Breast epithelium (tissue), 4 donors: Measurements from ENCODE around the gene MT3. TPM values are rescaled to one million over a fixed set of nuclear protein-coding genes. Genes with fewer than 3 reads are reported as not detected.

Experiments used
- DNase-seq, 2 donors: peaks; one replicate each; pipeline ENCODE4 v3.0.0-alpha.2; 2019; ENCODE audit warnings: low spot score in 2 of 2
- H3K27ac ChIP-seq, 2 donors: fragments of 200-600 bp; sonication (generic) in 1 of 2; one replicate each; pipeline ENCODE4 v1.5.1; 2016 to 2019; ENCODE audit warnings: mild to moderate bottlenecking in 1 of 2
- H3K27me3 ChIP-seq, 2 donors: fragments of 200-600 bp; sonication (generic) in 1 of 2; one replicate each; pipeline versions ENCODE4 v1.5.1 to v1.6.0; 2017 to 2019; ENCODE audit warnings: control low read depth in 1 of 2, mild to moderate bottlenecking in 1 of 2
- H3K36me3 ChIP-seq: fragments of 200-600 bp; one replicate; pipeline ENCODE4 v1.5.1; 2019
- H3K4me1 ChIP-seq, 2 donors: fragments of 200-600 bp; sonication (generic); one replicate each; pipeline ENCODE4 v1.5.1; 2016 to 2019; ENCODE audit warnings: control low read depth in 1 of 2
- H3K4me3 ChIP-seq, 3 donors: fragments of 200-600 bp; sonication (generic); 1 replicate in 2 of 3; 2 replicates in 1 of 3; pipeline ENCODE4 v1.5.1; 2016 to 2019; ENCODE audit warnings: mild to moderate bottlenecking in 3 of 3, moderate library complexity in 2 of 3
- H3K9me3 ChIP-seq, 2 donors: fragments of 200-600 bp; sonication (generic) in 1 of 2; one replicate each; pipeline ENCODE4 v1.5.1; 2016 to 2019; ENCODE audit warnings: control low read depth in 1 of 2
- POLR2A ChIP-seq: fragments of 450-650 bp; IDR thresholded peaks from one replicate; pipeline ENCODE4 v1.6.1; 2016; ENCODE audit warnings: antibody characterized with exemption, mild to moderate bottlenecking, moderate library complexity
- POLR2AphosphoS5 ChIP-seq, 3 donors: sonication (generic); formaldehyde crosslinking; IDR thresholded peaks; one replicate each; pipeline ENCODE4 v1.6.1; 2017; ENCODE audit warnings: antibody characterized with exemption in 3 of 3
- intact Hi-C: fragments of 100-400 bp; cut with DNase I; formaldehyde crosslinking; loops from one replicate; pipeline ENCODE4 v1.15.1; 2023; ENCODE audit warnings: low total_unique reads
- total RNA-seq, 3 donors: library from RNA; depleted of rRNA; stranded (reverse); fragments of >200 nt; gene quantifications; one replicate each; pipeline ENCODE4 v1.1.0, GENCODE V29; 2016
- TF ChIP-seq, protein P1 (sequence below), 3 donors: fragments of 450-650 bp; IDR thresholded peaks; one replicate each; pipeline ENCODE4 v1.5.1; 2016 to 2017; ENCODE audit warnings: antibody characterized with exemption in 3 of 3, mild to moderate bottlenecking in 3 of 3, moderate library complexity in 3 of 3

Gene MT3
- total RNA-seq, 3 donors from 2014 or later: not detected

DNA sequence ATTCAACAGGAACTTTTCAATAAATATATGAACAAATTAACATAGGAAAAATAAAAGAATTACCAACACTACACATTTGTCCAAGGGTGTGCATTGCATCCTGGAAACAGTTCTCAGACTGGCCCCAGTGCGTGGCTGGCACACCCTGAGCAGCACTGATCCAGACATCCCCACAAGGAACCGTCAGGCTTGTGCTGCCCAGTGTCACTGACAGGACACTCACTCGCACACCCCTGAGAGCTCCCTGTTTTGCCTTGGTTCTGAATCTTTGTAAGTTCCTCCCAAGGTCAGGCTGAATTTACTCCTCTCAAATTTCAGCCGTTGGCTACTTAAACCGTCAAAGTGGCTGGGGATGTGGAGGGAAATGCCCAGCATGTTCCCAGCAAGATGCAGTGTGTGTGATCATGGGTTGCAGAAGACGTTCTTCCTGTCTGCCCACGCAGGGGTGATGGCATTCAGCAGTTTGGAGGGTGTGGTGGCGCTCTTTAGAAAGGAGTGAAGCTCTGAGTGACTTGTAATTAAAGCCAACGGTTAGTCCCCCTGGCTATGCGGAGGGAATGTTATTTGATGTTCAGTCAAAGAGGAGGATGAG, 20.8 kb downstream of the MT3 start:
- peak in 1 of 2 donors; percentile 91 for DNase-seq
- intact Hi-C loops: no loop called here
- Histone ChIP-seq H3K4me1 (peaks cover 18 to 19% of the 10 kb centered on the region in 2 donors), H3K9me3 (no peaks in the 10 kb centered on the region), H3K4me3 (peak overlapping the region; percentile 78 to 86 (median 83)), H3K27me3 (no peaks in the 10 kb centered on the region), H3K36me3 (no peaks in the 10 kb centered on the region), H3K27ac (peak overlapping the region; percentile 96 to 99)
- TF ChIP-seq POLR2AphosphoS5 (IDR thresholded peaks at IDR 0.05): peak in 2 of 3 donors; percentile 77 to 91
- no peak for TF ChIP-seq POLR2A

DNA sequence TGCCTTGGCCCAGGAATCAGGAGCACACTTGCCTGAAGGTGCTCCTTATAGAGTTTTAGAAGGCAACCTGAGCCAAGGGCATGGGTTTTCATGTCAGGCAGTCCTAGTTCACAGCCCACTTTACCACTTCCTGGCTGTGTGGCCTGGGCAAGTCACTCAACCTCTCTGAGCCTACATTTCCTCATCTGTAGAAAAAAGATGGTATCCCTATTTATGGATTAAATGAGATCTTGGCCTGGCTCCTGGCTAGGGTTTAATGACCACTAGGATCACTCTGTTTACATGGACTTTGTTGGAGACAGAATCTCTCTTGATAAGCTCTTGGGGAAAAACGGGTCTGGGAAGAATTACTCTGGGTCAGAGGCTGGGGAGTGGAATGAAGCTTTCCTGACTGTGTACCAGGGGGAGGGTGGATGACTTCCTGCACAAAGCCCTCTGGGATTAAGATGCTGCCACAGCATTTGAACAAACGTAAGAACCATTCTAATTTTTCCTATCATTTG, 21.3 kb downstream of the MT3 start:
- TF ChIP-seq POLR2AphosphoS5 (IDR thresholded peaks at IDR 0.05): no peak
- TF ChIP-seq, protein P1, sequence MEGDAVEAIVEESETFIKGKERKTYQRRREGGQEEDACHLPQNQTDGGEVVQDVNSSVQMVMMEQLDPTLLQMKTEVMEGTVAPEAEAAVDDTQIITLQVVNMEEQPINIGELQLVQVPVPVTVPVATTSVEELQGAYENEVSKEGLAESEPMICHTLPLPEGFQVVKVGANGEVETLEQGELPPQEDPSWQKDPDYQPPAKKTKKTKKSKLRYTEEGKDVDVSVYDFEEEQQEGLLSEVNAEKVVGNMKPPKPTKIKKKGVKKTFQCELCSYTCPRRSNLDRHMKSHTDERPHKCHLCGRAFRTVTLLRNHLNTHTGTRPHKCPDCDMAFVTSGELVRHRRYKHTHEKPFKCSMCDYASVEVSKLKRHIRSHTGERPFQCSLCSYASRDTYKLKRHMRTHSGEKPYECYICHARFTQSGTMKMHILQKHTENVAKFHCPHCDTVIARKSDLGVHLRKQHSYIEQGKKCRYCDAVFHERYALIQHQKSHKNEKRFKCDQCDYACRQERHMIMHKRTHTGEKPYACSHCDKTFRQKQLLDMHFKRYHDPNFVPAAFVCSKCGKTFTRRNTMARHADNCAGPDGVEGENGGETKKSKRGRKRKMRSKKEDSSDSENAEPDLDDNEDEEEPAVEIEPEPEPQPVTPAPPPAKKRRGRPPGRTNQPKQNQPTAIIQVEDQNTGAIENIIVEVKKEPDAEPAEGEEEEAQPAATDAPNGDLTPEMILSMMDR (IDR thresholded peaks at IDR 0.05): no peak
- TF ChIP-seq POLR2A: no peak
- H3K36me3 ChIP-seq: no peaks in the 10 kb centered on the region
- H3K4me1 ChIP-seq: peaks cover 15 to 17% of the 10 kb centered on the region in 2 donors
- intact Hi-C loops: no loop called here
- H3K9me3 ChIP-seq: no peaks in the 10 kb centered on the region
- no peaks in the 10 kb centered on the region for H3K27me3 ChIP-seq
- DNase-seq: no peak
- H3K4me3 ChIP-seq: peak overlapping the region; percentile 78 to 86 (median 83)
- peak overlapping the region; percentile 96 to 99 for H3K27ac ChIP-seq

DNA sequence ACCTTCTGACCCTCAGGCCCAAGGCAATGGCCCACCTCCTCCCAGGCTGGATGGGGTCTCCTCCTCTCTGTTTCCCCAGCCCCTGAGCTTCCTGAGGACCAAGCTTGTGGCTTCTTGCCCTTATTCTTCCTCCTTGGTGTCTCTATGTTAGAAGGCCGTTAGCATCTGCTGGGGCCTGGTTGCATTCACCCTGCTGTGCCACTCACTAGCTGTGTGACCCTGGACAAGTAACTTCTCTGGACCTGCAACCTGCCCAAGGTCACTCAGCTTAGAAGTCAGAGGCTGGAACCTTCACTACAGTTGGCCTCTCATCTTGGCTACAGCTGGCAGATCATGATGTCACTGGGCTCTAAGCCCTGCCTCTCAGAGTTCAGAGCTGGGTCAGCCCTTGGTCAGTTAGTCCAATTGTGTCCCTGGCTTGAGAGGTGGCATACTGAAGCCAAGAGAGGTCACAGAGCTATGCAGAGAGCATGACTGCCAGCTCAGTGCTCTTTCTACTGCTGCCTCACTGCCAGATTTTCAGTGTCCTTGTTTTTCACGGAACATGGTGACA, 22.0 kb downstream of the MT3 start:
- no peak for DNase-seq
- peak overlapping the region; percentile 96 to 99 for H3K27ac ChIP-seq
- H3K4me3 ChIP-seq: peak overlapping the region in 2 of 3 donors; percentile 83 to 86
- TF ChIP-seq POLR2A: no peak
- TF ChIP-seq POLR2AphosphoS5 (IDR thresholded peaks at IDR 0.05): peak in 2 of 3 donors; percentile 33 to 53
- no peaks in the 10 kb centered on the region for H3K36me3 ChIP-seq
- H3K4me1 ChIP-seq: peaks cover 10 to 12% of the 10 kb centered on the region in 2 donors
- intact Hi-C loops: no loop called here
- no peaks in the 10 kb centered on the region for H3K27me3 ChIP-seq
- H3K9me3 ChIP-seq: no peaks in the 10 kb centered on the region

DNA sequence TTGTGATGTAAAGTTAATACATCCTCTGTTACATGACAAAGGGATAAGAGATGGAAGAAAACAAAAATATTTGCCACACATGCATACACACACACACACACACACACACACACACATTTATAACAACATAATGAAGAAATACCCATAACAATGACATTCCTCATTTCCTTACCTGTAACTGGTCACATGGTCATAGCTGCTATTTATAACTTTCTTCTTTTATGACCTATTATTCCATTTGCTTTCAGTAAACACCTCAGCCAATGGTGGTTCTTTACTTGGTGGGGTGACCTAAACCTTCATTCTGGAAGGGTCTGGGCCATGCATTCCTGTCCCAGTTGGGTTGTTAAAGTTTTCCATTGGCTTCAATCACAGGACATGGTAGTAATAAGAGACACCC, 24.4 kb downstream of the MT3 start:
- intact Hi-C loops: no loop called here
- H3K4me1 ChIP-seq: peaks cover 6 to 12% of the 10 kb centered on the region in 2 donors
- H3K4me3 ChIP-seq: no peak overlapping the region
- H3K27ac ChIP-seq: no peak overlapping the region
- H3K9me3 ChIP-seq: no peaks in the 10 kb centered on the region
- no peak for DNase-seq
- no peaks in the 10 kb centered on the region for H3K27me3 ChIP-seq
- TF ChIP-seq, protein P1 (IDR thresholded peaks at IDR 0.05): no peak
- TF ChIP-seq POLR2AphosphoS5 (IDR thresholded peaks at IDR 0.05) (no peak), POLR2A (no peak)
- no peaks in the 10 kb centered on the region for H3K36me3 ChIP-seq

DNA sequence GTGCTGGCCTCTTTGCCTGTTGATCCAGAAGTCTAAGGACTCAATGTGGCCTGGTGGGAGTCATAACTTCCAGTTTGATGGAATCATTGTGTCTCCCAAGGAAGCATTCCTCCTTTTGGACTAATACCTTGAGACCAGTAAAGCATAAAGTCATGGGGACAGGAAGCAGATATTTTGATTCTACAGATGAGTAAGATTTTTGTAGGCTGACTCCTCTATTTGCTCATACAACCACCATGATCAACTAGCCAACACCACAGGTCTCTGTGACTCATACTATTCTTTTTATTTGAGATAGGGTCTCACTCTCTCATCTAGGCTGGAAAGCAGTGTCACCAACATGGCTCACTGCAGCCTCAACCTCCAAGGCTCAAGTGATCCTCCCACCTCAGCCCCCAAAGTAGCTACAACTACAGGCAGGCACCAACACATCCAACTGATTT, 25.2 kb downstream of the MT3 start:
- H3K9me3 ChIP-seq: no peaks in the 10 kb centered on the region
- H3K4me1 ChIP-seq: peaks cover 6 to 12% of the 10 kb centered on the region in 2 donors
- no peaks in the 10 kb centered on the region for H3K27me3 ChIP-seq
- H3K4me3 ChIP-seq: no peak overlapping the region
- TF ChIP-seq POLR2AphosphoS5 (IDR thresholded peaks at IDR 0.05) (no peak), POLR2A (no peak)
- TF ChIP-seq, protein P1 (IDR thresholded peaks at IDR 0.05): no peak
- no peak overlapping the region for H3K27ac ChIP-seq
- intact Hi-C loops: no loop called here
- DNase-seq: no peak
- no peaks in the 10 kb centered on the region for H3K36me3 ChIP-seq

DNA sequence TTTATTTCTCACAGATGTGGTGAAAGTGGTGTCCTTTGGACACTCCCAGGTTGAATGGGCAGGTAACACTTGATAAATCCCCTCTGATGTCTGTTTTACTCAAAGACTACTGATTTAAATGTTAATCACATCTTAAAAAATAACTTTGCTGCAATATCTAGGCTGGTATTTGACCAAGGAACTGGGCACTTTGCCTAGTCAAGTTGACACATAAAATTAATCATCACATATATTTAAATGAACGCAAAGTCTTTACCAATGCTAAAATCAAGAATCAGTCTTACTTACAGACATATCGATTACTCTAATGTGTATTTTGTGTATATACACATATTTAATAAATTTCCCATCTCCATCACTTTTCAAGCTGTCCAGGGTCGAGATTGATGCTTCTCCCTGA, 26.0 kb downstream of the MT3 start:
- H3K4me1 ChIP-seq: peaks cover 6 to 8% of the 10 kb centered on the region in 2 donors
- no peak overlapping the region for H3K4me3 ChIP-seq
- H3K27ac ChIP-seq: no peak overlapping the region
- H3K36me3 ChIP-seq: no peaks in the 10 kb centered on the region
- intact Hi-C loops: no loop called here
- no peaks in the 10 kb centered on the region for H3K9me3 ChIP-seq
- no peaks in the 10 kb centered on the region for H3K27me3 ChIP-seq
- DNase-seq: no peak
- TF ChIP-seq POLR2AphosphoS5 (IDR thresholded peaks at IDR 0.05) (no peak), POLR2A (no peak)
- TF ChIP-seq, protein P1 (IDR thresholded peaks at IDR 0.05): no peak
